HEK293T (cell line): Measurements from ENCODE around the gene IGSF8.

Source experiments
- CTCF ChIA-PET: fragments of 350-600 bp; formaldehyde crosslinking; extraction: SDS; loops from one replicate; lab custom pipeline; 2021; ENCODE audit warnings: antibody characterized with exemption, inconsistent platforms; lab: Yijun Ruan, JAX
- POLR2A ChIA-PET: fragments of 350-600 bp; formaldehyde crosslinking; extraction: SDS; loops from one replicate; lab custom pipeline; 2020; ENCODE audit warnings: antibody characterized with exemption, inconsistent platforms; lab: Yijun Ruan, JAX
- DNase-seq: peaks from one replicate; pipeline ENCODE4 v3.0.0; 2012; ENCODE audit warnings: mixed read lengths; ENCODE audit errors: extremely low spot score
- ARNT ChIP-seq: fragments of 450-650 bp; IDR thresholded peaks from 2 replicates; pipeline ENCODE4 v1.6.1; 2017; ENCODE audit warnings: mild to moderate bottlenecking
- BHLHE40 ChIP-seq: fragments of 450-650 bp; IDR thresholded peaks from 2 replicates; pipeline ENCODE4 v1.6.1; 2016; ENCODE audit warnings: mild to moderate bottlenecking, moderate library complexity, borderline replicate concordance
- CTBP1 ChIP-seq: fragments of 450-650 bp; IDR thresholded peaks from 2 replicates; pipeline ENCODE4 v1.6.1; 2016; ENCODE audit warnings: borderline replicate concordance
- ELF4 ChIP-seq: fragments of 450-650 bp; IDR thresholded peaks from 2 replicates; pipeline ENCODE4 v1.6.1; 2017; ENCODE audit warnings: antibody characterized with exemption
- FOXA1 ChIP-seq: fragments of 450-650 bp; IDR thresholded peaks from 2 replicates; pipeline ENCODE4 v1.6.1; 2016; ENCODE audit warnings: mild to moderate bottlenecking
- FOXK2 ChIP-seq: fragments of 450-650 bp; IDR thresholded peaks from 2 replicates; pipeline ENCODE4 v1.6.1; 2016; ENCODE audit warnings: mild to moderate bottlenecking
- FOXM1 ChIP-seq: fragments of 450-650 bp; IDR thresholded peaks from 2 replicates; pipeline ENCODE4 v1.6.1; 2017; ENCODE audit warnings: mild to moderate bottlenecking, borderline replicate concordance
- HDGF ChIP-seq: fragments of 450-650 bp; IDR thresholded peaks from 2 replicates; pipeline ENCODE4 v1.6.1; 2017; ENCODE audit warnings: antibody characterized with exemption, borderline replicate concordance
- L3MBTL2 ChIP-seq: fragments of 450-650 bp; conservative IDR thresholded peaks from 2 replicates; pipeline ENCODE4 v1.6.1; 2016; ENCODE audit warnings: mild to moderate bottlenecking
- LEF1 ChIP-seq: fragments of 450-650 bp; IDR thresholded peaks from 2 replicates; pipeline ENCODE4 v1.6.1; 2017; ENCODE audit warnings: mild to moderate bottlenecking, borderline replicate concordance
- NFRKB ChIP-seq: fragments of 450-650 bp; IDR thresholded peaks from 2 replicates; pipeline ENCODE4 v1.6.1; 2016; ENCODE audit warnings: mild to moderate bottlenecking, moderate library complexity
- SP1 ChIP-seq: fragments of 450-650 bp; IDR thresholded peaks from 2 replicates; pipeline ENCODE4 v1.6.1; 2017
- SUZ12 ChIP-seq: fragments of 450-650 bp; IDR thresholded peaks from 2 replicates; pipeline ENCODE4 v1.6.1; 2016; ENCODE audit warnings: mild to moderate bottlenecking
- TARDBP ChIP-seq: fragments of 450-650 bp; IDR thresholded peaks from 2 replicates; pipeline ENCODE4 v1.6.1; 2016
- ZNF384 ChIP-seq: fragments of 450-650 bp; IDR thresholded peaks from 2 replicates; pipeline ENCODE4 v1.6.1; 2016
- TF ChIP-seq, protein P1 (sequence below): fragments of 450-650 bp; IDR thresholded peaks from 2 replicates; pipeline ENCODE4 v1.6.1; 2016

IGSF8 gene

DNA sequence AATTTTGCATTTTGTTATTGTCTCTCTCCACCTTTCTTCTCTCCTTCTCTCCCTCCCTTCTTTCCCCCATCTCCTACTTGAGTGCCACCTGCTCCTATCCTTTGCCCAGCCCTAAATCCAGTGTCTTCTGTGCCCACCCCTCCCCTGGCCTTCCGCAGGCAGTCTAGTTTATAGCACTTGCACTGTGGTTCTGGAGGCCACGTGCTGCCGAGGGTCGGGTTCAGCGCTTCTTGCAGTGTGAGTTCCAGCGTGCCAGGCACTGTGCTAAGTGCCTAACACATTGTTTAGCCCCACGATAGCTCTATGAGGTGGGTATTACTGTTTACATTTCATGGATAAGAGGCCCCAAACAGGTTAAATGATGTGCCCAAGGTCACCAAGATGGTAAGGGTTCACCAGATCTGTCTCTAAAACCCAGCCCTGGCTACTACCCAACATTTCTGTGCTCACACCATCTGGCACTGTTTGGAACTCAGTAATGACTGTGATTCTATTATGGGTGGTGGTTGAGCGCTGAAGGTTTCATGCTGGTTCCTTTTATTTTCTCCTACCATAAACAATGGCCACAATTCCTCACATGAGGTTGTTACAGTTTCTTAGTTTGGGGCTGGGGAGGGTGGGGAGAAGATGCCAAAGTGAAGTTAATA is 38.9 kb upstream of the IGSF8 start:
- ChIA-PET POLR2A (no interaction called here), CTCF (no interaction called here)
- TF ChIP-seq FOXM1 = no peak
- no peak for TF ChIP-seq BHLHE40
- no peak for TF ChIP-seq SUZ12
- no peak for TF ChIP-seq NFRKB
- no peak for TF ChIP-seq ELF4
- no peak for TF ChIP-seq ZNF384
- no peak for TF ChIP-seq CTBP1
- no peak for TF ChIP-seq LEF1
- no peak for TF ChIP-seq HDGF
- TF ChIP-seq TARDBP = no peak
- TF ChIP-seq, protein P1, sequence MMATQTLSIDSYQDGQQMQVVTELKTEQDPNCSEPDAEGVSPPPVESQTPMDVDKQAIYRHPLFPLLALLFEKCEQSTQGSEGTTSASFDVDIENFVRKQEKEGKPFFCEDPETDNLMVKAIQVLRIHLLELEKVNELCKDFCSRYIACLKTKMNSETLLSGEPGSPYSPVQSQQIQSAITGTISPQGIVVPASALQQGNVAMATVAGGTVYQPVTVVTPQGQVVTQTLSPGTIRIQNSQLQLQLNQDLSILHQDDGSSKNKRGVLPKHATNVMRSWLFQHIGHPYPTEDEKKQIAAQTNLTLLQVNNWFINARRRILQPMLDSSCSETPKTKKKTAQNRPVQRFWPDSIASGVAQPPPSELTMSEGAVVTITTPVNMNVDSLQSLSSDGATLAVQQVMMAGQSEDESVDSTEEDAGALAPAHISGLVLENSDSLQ = no peak
- no peak for DNase-seq

DNA sequence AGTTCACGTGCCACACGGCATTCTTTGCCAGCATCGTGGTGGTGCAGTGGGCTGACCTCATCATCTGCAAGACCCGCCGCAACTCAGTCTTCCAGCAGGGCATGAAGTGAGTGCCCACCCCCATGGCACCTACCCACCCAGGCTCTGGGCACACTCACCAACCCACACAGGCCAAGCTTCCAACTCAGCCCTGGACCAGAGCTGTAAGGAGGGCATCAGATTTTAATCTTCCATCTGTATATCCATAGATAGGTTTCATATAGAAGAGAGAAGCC is 38.4 kb upstream of the IGSF8 start:
- ChIA-PET CTCF (no interaction called here), POLR2A (no interaction called here)
- TF ChIP-seq BHLHE40 (no peak), FOXA1 (no peak), L3MBTL2 (no peak), FOXK2 (no peak), NFRKB (no peak), ELF4 (no peak), ZNF384 (no peak), ARNT (no peak), LEF1 (no peak), HDGF (no peak), SUZ12 (no peak), TARDBP (no peak), SP1 (no peak), CTBP1 (no peak)
- TF ChIP-seq, protein P1 = no peak
- no peak for DNase-seq

DNA sequence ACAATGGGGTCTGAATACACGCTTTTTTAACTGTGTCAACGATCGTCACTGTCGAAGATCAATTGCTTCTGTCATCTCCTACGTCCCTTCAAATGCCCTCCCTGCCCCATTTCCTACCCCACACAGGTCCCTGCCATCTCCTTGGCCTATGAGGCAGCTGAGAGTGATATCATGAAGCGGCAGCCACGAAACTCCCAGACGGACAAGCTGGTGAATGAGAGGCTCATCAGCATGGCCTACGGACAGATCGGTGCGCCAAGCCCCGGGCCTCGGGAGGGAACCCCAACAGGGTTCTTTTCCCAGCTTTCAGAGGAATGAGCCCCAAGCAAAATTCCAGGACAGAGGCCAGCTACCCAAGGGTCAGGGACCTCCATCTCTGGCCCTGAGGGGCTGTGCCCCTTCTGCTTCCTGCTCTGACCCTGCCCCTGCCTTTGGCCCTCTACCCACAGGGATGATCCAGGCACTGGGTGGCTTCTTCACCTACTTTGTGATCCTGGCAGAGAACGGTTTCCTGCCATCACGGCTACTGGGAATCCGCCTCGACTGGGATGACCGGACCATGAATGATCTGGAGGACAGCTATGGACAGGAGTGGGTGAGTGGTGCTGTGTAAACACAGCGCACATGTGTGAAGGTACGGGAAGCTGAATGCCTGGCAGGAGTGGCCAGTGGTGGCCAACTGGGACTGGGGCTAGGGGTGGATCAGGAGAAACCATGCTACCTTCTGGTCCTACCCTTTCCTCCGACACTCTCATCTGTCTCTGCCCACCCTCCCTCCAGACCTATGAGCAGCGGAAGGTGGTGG is 37.9 kb upstream of the IGSF8 start:
- DNase-seq = no peak
- no peak for TF ChIP-seq FOXM1
- no peak for TF ChIP-seq NFRKB
- no peak for TF ChIP-seq BHLHE40
- TF ChIP-seq ZNF384 = no peak
- no peak for TF ChIP-seq ELF4
- TF ChIP-seq, protein P1 = no peak
- TF ChIP-seq SP1 = no peak
- TF ChIP-seq FOXA1 = no peak
- TF ChIP-seq HDGF = no peak
- no peak for TF ChIP-seq L3MBTL2
- no peak for TF ChIP-seq SUZ12
- no peak for TF ChIP-seq LEF1
- no peak for TF ChIP-seq ARNT
- TF ChIP-seq FOXK2 = no peak
- ChIA-PET CTCF (no interaction called here), POLR2A (no interaction called here)

DNA sequence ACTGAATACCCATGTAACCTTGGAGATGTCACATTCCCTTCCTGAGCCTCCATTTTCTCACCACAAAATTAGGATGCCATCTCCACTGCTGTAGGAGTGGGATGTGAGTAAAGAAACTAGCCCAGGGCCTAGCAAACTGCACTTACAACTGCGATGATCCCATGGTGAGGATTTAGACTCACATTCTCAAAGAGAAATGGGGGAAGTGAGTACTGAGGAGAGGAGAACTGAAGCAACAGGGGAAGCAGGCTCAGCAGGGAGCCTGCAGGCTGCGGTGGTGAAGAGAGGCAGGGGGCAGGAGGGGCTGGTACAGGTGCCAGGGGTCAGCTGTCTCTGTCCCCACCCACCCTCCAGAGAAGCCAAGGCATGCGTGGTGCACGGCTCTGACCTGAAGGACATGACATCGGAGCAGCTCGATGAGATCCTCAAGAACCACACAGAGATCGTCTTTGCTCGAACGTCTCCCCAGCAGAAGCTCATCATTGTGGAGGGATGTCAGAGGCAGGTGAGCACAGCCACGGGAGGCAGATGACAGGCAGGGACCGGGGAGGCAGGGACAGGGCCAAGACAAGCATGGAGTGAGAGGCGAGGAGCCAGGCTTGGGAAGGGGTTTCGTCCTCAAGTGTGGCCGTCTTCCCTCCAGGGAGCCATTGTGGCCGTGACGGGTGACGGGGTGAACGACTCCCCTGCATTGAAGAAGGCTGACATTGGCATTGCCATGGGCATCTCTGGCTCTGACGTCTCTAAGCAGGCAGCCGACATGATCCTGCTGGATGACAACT is 36.6 kb upstream of the IGSF8 start:
- no peak for DNase-seq
- CTCF ChIA-PET = no interaction called here
- no peak for TF ChIP-seq NFRKB
- TF ChIP-seq FOXA1 = no peak
- TF ChIP-seq ELF4 = no peak
- TF ChIP-seq CTBP1 = no peak
- no peak for TF ChIP-seq TARDBP
- no peak for TF ChIP-seq HDGF
- no peak for TF ChIP-seq L3MBTL2
- TF ChIP-seq BHLHE40 = no peak
- no peak for TF ChIP-seq SP1
- TF ChIP-seq SUZ12 = no peak
- no peak for TF ChIP-seq FOXM1
- TF ChIP-seq ZNF384 = no peak
- TF ChIP-seq LEF1 = no peak
- no peak for TF ChIP-seq FOXK2
- TF ChIP-seq, protein P1 = no peak
- POLR2A ChIA-PET = no interaction called here

DNA sequence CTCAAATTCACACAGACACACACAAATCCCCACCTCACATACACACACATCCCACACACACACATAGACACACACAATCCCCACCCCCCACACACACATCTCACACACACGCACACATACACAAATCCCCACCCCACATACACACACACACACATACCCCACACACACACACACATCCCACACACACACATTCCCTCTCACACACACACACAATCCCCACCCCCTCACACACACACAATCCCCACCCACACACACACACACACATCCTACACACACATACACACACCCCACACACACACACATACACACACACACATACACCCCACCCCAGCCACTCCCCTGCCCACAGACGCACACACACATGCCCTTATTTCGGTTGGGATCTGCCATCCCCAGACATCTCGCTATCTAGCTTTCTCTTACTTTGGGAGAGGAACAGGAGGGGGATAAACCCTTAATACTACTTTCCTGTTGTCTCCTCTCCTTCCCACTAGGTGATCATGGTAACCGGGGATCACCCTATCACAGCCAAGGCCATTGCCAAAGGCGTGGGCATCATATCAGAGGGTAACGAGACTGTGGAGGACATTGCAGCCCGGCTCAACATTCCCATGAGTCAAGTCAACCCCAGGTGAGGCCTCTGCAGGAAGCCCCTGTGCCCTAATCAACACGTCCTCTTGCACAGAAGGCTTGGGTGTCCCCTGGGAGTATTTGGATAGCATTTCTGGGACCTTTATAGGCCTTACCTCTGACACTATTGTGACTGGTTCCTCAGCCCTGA is 35.8 kb upstream of the IGSF8 start:
- CTCF ChIA-PET = no interaction called here
- TF ChIP-seq LEF1 = no peak
- TF ChIP-seq TARDBP = no peak; the same call in 1 of the 2 replicates
- TF ChIP-seq L3MBTL2 = no peak
- no peak for TF ChIP-seq NFRKB
- no peak for TF ChIP-seq SP1
- TF ChIP-seq FOXK2 = no peak
- no peak for TF ChIP-seq FOXA1
- no peak for TF ChIP-seq SUZ12
- TF ChIP-seq ELF4 = no peak
- no peak for TF ChIP-seq ZNF384
- no peak for TF ChIP-seq ARNT
- no peak for TF ChIP-seq FOXM1
- no peak for TF ChIP-seq HDGF
- no peak for TF ChIP-seq CTBP1
- DNase-seq = no peak
- POLR2A ChIA-PET = no interaction called here
